Caco-2 (cell line): ENCODE measurements around the gene TCF3. TPM values are rescaled to one million over a fixed set of nuclear protein-coding genes. Genes with fewer than 3 reads are reported as not detected.

Experiments
- BruUV-seq: library from RNA; stranded (reverse); fragments of 400-500 nt; replicated peaks from 2 replicates; lab custom pipeline; 2021; lab: Mats Ljungman, UMichigan
- CTCF ChIA-PET: fragments of 300-600 bp; sonication (Branson Sonifier 250); formaldehyde crosslinking; loops from one replicate; lab custom pipeline; 2022; ENCODE audit warnings: antibody characterized with exemption; lab: Charles Lee
- POLR2A ChIA-PET: fragments of 300-600 bp; sonication (Branson Sonifier 250); formaldehyde crosslinking; loops from one replicate; lab custom pipeline; 2022; ENCODE audit warnings: antibody characterized with exemption; lab: Charles Lee
- DNase-seq, 2 experiments: peaks; one replicate each; pipeline versions ENCODE4 v3.0.0 to v3.0.0-alpha.2; 2020 to 2022
- H3K27me3 ChIP-seq: replicated peaks from 2 replicates; pipeline ENCODE4 v1.6.0; 2011; ENCODE audit warnings: low read length; ENCODE audit not compliant: control insufficient read depth, insufficient read depth
- H3K36me3 ChIP-seq: 2 replicates; pipeline ENCODE4 v1.5.1; 2011; ENCODE audit warnings: low read length; ENCODE audit not compliant: control insufficient read depth, insufficient read depth
- H3K4me1 ChIP-seq: fragments of 250-450 bp; sonication (Bioruptor Pico); 2 replicates; pipeline ENCODE4 v1.5.1; 2020; ENCODE audit warnings: mild to moderate bottlenecking
- H3K4me3 ChIP-seq: 2 replicates; pipeline ENCODE4 v1.5.1; 2011; ENCODE audit warnings: low read depth, mild to moderate bottlenecking, control low read depth, low read length
- H3K9me3 ChIP-seq: fragments of 250-450 bp; sonication (Bioruptor Pico); 2 replicates; pipeline ENCODE4 v1.5.1; 2020; ENCODE audit warnings: mild to moderate bottlenecking, moderate library complexity
- H3K27ac Mint-ChIP-seq: one replicate; pipeline ENCODE4 v1.8.0; 2022; ENCODE audit warnings: mixed read lengths; ENCODE audit not compliant: unreplicated experiment
- H3K27me3 Mint-ChIP-seq: one replicate; pipeline ENCODE4 v1.8.0; 2022; ENCODE audit warnings: mixed read lengths; ENCODE audit not compliant: insufficient read depth, unreplicated experiment
- H3K36me3 Mint-ChIP-seq: one replicate; pipeline ENCODE4 v1.8.0; 2022; ENCODE audit warnings: mild to moderate bottlenecking, mixed read lengths; ENCODE audit not compliant: insufficient read depth, unreplicated experiment
- H3K4me1 Mint-ChIP-seq: one replicate; pipeline ENCODE4 v1.8.0; 2022; ENCODE audit warnings: low read depth, mixed read lengths; ENCODE audit not compliant: unreplicated experiment
- H3K4me3 Mint-ChIP-seq: one replicate; pipeline ENCODE4 v1.8.0; 2022; ENCODE audit warnings: mild to moderate bottlenecking, moderate library complexity, mixed read lengths; ENCODE audit not compliant: unreplicated experiment
- H3K9me3 Mint-ChIP-seq: one replicate; pipeline ENCODE4 v1.8.0; 2022; ENCODE audit warnings: mixed read lengths; ENCODE audit not compliant: unreplicated experiment
- intact Hi-C: fragments of 100-400 bp; cut with micrococcal nuclease; formaldehyde crosslinking; loops from one replicate; pipeline ENCODE4 v1.10.0; 2022; ENCODE audit not compliant: unreplicated experiment
- total RNA-seq: library from RNA; stranded (reverse); gene quantifications from 2 replicates; pipeline ENCODE4 v1.2.3, GENCODE V29; 2022
- TF ChIP-seq, protein P1 (sequence below), 2 experiments: fragments of 200-600 bp in 1 of 2; IDR thresholded peaks; 1 replicate in 1 of 2; 2 replicates in 1 of 2; pipeline versions ENCODE4 v1.5.1 to v1.8.0; 2011 to 2022; ENCODE audit warnings: antibody characterized with exemption in 1 of 2, control low read depth in 1 of 2, inconsistent platforms in 1 of 2, low read depth in 1 of 2, low read length in 1 of 2, mild to moderate bottlenecking in 1 of 2, moderate library complexity in 1 of 2; ENCODE audit not compliant: insufficient read depth in 1 of 2, severe bottlenecking in 1 of 2, unreplicated experiment in 1 of 2

The TCF3 gene
- total RNA-seq, 1 experiment from 2014 or later, result 147 TPM

DNA sequence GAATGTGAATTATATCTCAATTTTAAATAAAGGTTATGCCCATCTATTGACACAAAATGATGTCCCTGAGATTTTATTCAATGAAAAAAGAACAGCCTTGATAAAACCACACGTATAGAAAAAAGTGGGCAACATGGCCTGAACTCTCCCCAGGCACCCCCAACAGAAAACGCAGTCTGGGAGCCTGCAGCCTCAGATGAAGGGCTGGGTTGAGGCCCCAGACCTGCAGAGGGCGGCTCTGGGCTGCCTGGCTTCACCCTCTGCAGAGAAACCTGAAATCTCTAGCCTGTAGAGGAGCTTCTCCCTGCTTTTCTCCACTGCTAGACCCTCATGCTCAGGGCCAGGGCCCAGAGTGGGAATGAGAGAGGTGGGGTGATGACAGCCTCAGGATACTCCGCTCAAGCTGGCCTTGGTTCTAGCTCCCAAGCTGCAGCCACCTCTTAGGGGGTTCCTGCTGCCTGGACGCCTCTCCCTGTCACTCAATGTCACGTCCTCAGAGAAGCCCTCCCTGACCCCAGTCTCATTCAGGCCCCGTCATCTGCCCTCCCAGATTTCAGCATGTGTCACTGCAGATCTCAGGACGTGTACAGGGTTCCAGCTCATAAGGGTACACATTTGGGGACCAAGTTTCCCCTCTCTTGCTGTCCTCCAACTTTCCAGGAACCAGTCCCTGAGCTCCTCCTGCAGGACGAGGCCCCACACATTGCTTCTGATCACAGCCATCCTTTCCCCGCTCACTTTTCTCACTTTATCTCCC, 61.6 kb downstream of the TCF3 start:
- Histone ChIP-seq H3K36me3 (no peaks in the 10 kb centered on the region; the same call in 1 of the 2 replicates), H3K4me3 (peak overlapping the region; percentile 98), H3K27me3 (no peaks in the 10 kb centered on the region), H3K9me3 (no peaks in the 10 kb centered on the region), H3K4me1 (peaks cover 9% of the 10 kb centered on the region)
- POLR2A ChIA-PET, result interaction anchor here (0.5 to 0.7 kb wide), 2 partner anchors 14 to 45 kb away, joined by 4 to 8 read pairs; partner anchors contain the start of gene UQCR11
- CTCF ChIA-PET, result interaction anchor here (0.9 to 1.7 kb wide), 3 partner anchors 24 to 119 kb away, joined by 3 to 14 read pairs (median 3); no protein-coding TSS in a partner anchor
- Mint-ChIP-seq H3K27me3 (no peaks in the 10 kb centered on the region), H3K27ac (peak overlapping the region; percentile 93), H3K9me3 (no peaks in the 10 kb centered on the region), H3K36me3 (peaks cover 47% of the 10 kb centered on the region), H3K4me1 (peaks cover 6% of the 10 kb centered on the region), H3K4me3 (peak overlapping the region; percentile 93)
- no TSS peak for BruUV-seq
- DNase-seq, result peak in 1 of 2 experiments; percentile 50
- TF ChIP-seq, protein P1, sequence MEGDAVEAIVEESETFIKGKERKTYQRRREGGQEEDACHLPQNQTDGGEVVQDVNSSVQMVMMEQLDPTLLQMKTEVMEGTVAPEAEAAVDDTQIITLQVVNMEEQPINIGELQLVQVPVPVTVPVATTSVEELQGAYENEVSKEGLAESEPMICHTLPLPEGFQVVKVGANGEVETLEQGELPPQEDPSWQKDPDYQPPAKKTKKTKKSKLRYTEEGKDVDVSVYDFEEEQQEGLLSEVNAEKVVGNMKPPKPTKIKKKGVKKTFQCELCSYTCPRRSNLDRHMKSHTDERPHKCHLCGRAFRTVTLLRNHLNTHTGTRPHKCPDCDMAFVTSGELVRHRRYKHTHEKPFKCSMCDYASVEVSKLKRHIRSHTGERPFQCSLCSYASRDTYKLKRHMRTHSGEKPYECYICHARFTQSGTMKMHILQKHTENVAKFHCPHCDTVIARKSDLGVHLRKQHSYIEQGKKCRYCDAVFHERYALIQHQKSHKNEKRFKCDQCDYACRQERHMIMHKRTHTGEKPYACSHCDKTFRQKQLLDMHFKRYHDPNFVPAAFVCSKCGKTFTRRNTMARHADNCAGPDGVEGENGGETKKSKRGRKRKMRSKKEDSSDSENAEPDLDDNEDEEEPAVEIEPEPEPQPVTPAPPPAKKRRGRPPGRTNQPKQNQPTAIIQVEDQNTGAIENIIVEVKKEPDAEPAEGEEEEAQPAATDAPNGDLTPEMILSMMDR (IDR thresholded peaks at IDR 0.05; ENCODE audit: insufficient read depth in 1 of 2, low read depth in 1 of 2, low read length in 1 of 2, severe bottlenecking in 1 of 2, unreplicated experiment in 1 of 2), result peak in 1 of 2 experiments; percentile 51
- intact Hi-C loops, result loop anchor here (2.0 kb wide), 1 partner anchor 44 kb away; no protein-coding TSS in a partner anchor

DNA sequence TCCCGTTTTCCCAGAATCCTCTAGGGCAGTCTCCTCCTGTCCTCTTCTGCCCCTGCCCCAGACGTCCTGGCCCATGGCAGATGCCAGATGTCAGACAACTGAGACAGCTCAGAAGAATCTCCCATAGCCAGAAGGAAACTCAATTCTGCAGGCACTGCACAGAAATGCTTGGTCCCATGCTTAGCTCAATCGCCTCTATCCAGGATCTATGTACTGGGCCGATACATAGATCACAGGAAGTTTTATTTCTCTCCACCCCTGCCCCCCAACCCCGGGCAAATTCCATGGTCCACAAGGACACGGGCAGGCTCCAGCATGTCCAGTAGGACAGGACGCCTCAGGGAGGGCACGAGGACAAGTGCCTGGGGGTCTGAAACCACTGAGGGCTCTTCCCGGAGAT, 64.5 kb downstream of the TCF3 start:
- Mint-ChIP-seq H3K4me1 (peaks cover 6% of the 10 kb centered on the region), H3K27me3 (no peaks in the 10 kb centered on the region), H3K27ac (no peak overlapping the region), H3K4me3 (no peak overlapping the region), H3K9me3 (no peaks in the 10 kb centered on the region), H3K36me3 (peaks cover 57% of the 10 kb centered on the region)
- DNase-seq, result no peak
- no peak overlapping the region for H3K4me3 ChIP-seq
- H3K36me3 ChIP-seq, result no peaks in the 10 kb centered on the region; the same call in 1 of the 2 replicates
- H3K27me3 ChIP-seq, result no peaks in the 10 kb centered on the region
- CTCF ChIA-PET, result interaction anchor here (0.5 kb wide), 1 partner anchor 24 kb away, joined by 4 read pairs; no protein-coding TSS in a partner anchor
- peaks cover 9% of the 10 kb centered on the region for H3K4me1 ChIP-seq
- POLR2A ChIA-PET, result no interaction called here
- intact Hi-C loops, result no loop called here
- BruUV-seq, result no TSS peak
- TF ChIP-seq, protein P1 (IDR thresholded peaks at IDR 0.05; ENCODE audit: insufficient read depth in 1 of 2, low read depth in 1 of 2, low read length in 1 of 2, severe bottlenecking in 1 of 2, unreplicated experiment in 1 of 2), result no peak
- H3K9me3 ChIP-seq, result no peaks in the 10 kb centered on the region

DNA sequence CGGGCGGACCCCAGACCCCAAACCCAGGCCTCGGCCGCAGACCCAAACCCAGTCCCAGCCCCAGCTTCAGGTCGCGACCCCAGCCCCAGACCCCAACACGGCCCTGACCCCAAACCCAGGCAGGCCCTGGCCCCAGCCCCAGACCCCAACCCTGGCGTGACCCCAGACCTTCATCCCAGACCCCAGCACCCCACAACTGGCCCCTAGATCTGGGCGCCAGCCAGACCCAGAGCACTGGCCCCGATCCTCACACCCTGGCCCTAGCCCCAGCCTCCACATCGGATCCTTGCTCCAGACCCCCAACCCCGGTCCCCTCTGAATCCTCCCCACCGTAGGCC, 67.2 kb downstream of the TCF3 start:
- intact Hi-C loops, result no loop called here
- Mint-ChIP-seq H3K4me1 (no peaks in the 10 kb centered on the region), H3K4me3 (no peak overlapping the region), H3K27me3 (no peaks in the 10 kb centered on the region), H3K27ac (no peak overlapping the region), H3K9me3 (no peaks in the 10 kb centered on the region), H3K36me3 (peaks cover 62% of the 10 kb centered on the region)
- H3K9me3 ChIP-seq, result no peaks in the 10 kb centered on the region
- BruUV-seq, result no TSS peak
- ChIA-PET POLR2A (no interaction called here), CTCF (no interaction called here)
- H3K4me3 ChIP-seq, result no peak overlapping the region
- H3K4me1 ChIP-seq, result peaks cover under 1% of the 10 kb centered on the region; the same call in 1 of the 2 replicates
- DNase-seq, result no peak
- H3K36me3 ChIP-seq, result no peaks in the 10 kb centered on the region
- no peaks in the 10 kb centered on the region for H3K27me3 ChIP-seq
- TF ChIP-seq, protein P1 (IDR thresholded peaks at IDR 0.05; ENCODE audit: insufficient read depth in 1 of 2, low read depth in 1 of 2, low read length in 1 of 2, severe bottlenecking in 1 of 2, unreplicated experiment in 1 of 2), result no peak
